Hepatocyte (in vitro differentiated cells): ENCODE measurements around the gene GMIP.

Experiments
- CTCF ChIP-seq: fragments of 200-600 bp; sonication (generic); IDR thresholded peaks from 2 replicates; pipeline ENCODE4 v1.5.1; 2016; ENCODE audit warnings: antibody characterized with exemption, mild to moderate bottlenecking; ENCODE audit not compliant: poor library complexity
- EZH2 ChIP-seq: fragments of 200-600 bp; sonication (generic); IDR thresholded peaks from 2 replicates; pipeline ENCODE4 v1.6.1; 2016; ENCODE audit warnings: antibody characterized with exemption, mild to moderate bottlenecking, borderline replicate concordance

DNA sequence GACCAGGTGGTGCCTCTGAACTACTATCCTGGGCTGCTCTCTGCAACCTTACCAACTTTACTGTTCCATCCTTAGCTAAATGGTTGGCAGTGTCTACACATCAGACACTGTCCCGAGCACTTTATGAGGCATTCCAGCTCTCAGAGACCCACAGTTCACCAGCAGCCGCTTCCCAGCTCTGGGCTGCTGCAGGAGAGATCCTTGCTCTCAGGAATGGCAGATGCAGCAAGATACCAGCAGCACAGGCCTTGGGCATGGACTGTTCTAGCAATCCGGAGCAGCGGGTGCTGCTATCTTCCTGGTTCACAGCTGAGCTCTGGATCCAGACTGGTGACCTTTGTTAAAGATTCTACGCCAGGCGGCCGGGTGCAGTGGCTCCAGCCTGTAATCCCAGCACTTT lies 12.1 kb downstream of the GMIP start:
- TF ChIP-seq CTCF, result no peak
- no peak for TF ChIP-seq EZH2
